ENCODE data around the gene DIABLO. TPM values are rescaled to one million over a fixed set of nuclear protein-coding genes. Genes with fewer than 3 reads are reported as not detected.

Gene DIABLO
- total RNA-seq, 1 experiment from 2014 or later: 97.6 TPM

- POLR2A ChIA-PET (ENCODE audit: unreplicated experiment): no interaction called here
Measured at GRCh38 chr12:122202017-122202416, 23.8 kb downstream of the DIABLO start.

GRCh38 chr12:122201381-122201780, 24.5 kb downstream of the DIABLO start:
- Histone ChIP-seq H3K9me3 (ENCODE audit: low read length) (no peaks in the 10 kb centered on the region), H4K20me1 (ENCODE audit: low read length) (peaks cover 5% of the 10 kb centered on the region; the same call in 1 of the 2 replicates), H3K9me2 (replicated peaks; ENCODE audit: low read length) (no peaks in the 10 kb centered on the region), H3K4me3 (ENCODE audit: low read length) (no peak overlapping the region), H3K79me2 (ENCODE audit: low read length) (no peaks in the 10 kb centered on the region), H3K4me2 (ENCODE audit: low read length) (no peak overlapping the region), H3K27me3 (ENCODE audit: low read length) (no peaks in the 10 kb centered on the region), H3K36me3 (ENCODE audit: low read depth, low read length) (no peaks in the 10 kb centered on the region), H3K9ac (ENCODE audit: low read length) (no peak overlapping the region), H2AFZ (ENCODE audit: low read length) (no peak overlapping the region), H3F3A (ENCODE audit: low read length, unreplicated experiment) (no peaks in the 10 kb centered on the region), H3K4me1 (ENCODE audit: insufficient read depth, low read length) (peaks cover 6% of the 10 kb centered on the region; the same call in 1 of the 2 replicates), H3K27ac (ENCODE audit: low read length) (no peak overlapping the region)
- ATAC-seq (no peak), DNase-seq (no peak)
- TF ChIP-seq, protein P1, sequence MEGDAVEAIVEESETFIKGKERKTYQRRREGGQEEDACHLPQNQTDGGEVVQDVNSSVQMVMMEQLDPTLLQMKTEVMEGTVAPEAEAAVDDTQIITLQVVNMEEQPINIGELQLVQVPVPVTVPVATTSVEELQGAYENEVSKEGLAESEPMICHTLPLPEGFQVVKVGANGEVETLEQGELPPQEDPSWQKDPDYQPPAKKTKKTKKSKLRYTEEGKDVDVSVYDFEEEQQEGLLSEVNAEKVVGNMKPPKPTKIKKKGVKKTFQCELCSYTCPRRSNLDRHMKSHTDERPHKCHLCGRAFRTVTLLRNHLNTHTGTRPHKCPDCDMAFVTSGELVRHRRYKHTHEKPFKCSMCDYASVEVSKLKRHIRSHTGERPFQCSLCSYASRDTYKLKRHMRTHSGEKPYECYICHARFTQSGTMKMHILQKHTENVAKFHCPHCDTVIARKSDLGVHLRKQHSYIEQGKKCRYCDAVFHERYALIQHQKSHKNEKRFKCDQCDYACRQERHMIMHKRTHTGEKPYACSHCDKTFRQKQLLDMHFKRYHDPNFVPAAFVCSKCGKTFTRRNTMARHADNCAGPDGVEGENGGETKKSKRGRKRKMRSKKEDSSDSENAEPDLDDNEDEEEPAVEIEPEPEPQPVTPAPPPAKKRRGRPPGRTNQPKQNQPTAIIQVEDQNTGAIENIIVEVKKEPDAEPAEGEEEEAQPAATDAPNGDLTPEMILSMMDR (conservative IDR thresholded peaks at IDR 0.05; ENCODE audit: low read depth, low read length): no peak
- ChIA-PET POLR2A (ENCODE audit: unreplicated experiment) (no interaction called here), CTCF (no interaction called here)
- intact Hi-C loops (cut with micrococcal nuclease): no loop called here
- BruUV-seq (replicated peaks): no TSS peak

More at GRCh38 chr12:122202017-122202416, 23.8 kb downstream of the DIABLO start:
- Histone ChIP-seq H3K9ac (ENCODE audit: low read length) (no peak overlapping the region), H3K4me3 (ENCODE audit: low read length) (no peak overlapping the region), H3K4me2 (ENCODE audit: low read length) (no peak overlapping the region), H3K27me3 (ENCODE audit: low read length) (no peaks in the 10 kb centered on the region), H3K27ac (ENCODE audit: low read length) (no peak overlapping the region), H4K20me1 (ENCODE audit: low read length) (peaks cover 7% of the 10 kb centered on the region; the same call in 1 of the 2 replicates), H3K9me2 (replicated peaks; ENCODE audit: low read length) (no peaks in the 10 kb centered on the region), H2AFZ (ENCODE audit: low read length) (no peak overlapping the region), H3K79me2 (ENCODE audit: low read length) (no peaks in the 10 kb centered on the region), H3K4me1 (ENCODE audit: insufficient read depth, low read length) (peaks cover 6% of the 10 kb centered on the region; the same call in 1 of the 2 replicates), H3K36me3 (ENCODE audit: low read depth, low read length) (peaks cover 4% of the 10 kb centered on the region; the same call in 1 of the 2 replicates), H3F3A (ENCODE audit: low read length, unreplicated experiment) (no peaks in the 10 kb centered on the region), H3K9me3 (ENCODE audit: low read length) (no peaks in the 10 kb centered on the region)
- no peak for ATAC-seq
- BruUV-seq (replicated peaks): no TSS peak
- no peak for DNase-seq
- intact Hi-C loops (cut with micrococcal nuclease): no loop called here
- CTCF ChIA-PET: no interaction called here
- TF ChIP-seq, protein P1 (conservative IDR thresholded peaks at IDR 0.05; ENCODE audit: low read depth, low read length): no peak
- TF ChIP-seq EZH2phosphoT487 (IDR thresholded peaks at IDR 0.05; ENCODE audit: borderline replicate concordance, low read length) (no peak), EZH2 (IDR thresholded peaks at IDR 0.05; ENCODE audit: low read length, unreplicated experiment) (no peak)

- no TSS peak for BruUV-seq (replicated peaks)
- Histone ChIP-seq H3K4me2 (ENCODE audit: low read length) (no peak overlapping the region), H4K20me1 (ENCODE audit: low read length) (peaks cover 5% of the 10 kb centered on the region; the same call in 1 of the 2 replicates), H3K27me3 (ENCODE audit: low read length) (no peaks in the 10 kb centered on the region), H3F3A (ENCODE audit: low read length, unreplicated experiment) (no peaks in the 10 kb centered on the region), H3K79me2 (ENCODE audit: low read length) (no peaks in the 10 kb centered on the region), H3K9ac (ENCODE audit: low read length) (no peak overlapping the region), H3K27ac (ENCODE audit: low read length) (no peak overlapping the region), H3K4me1 (ENCODE audit: insufficient read depth, low read length) (peaks cover 6% of the 10 kb centered on the region; the same call in 1 of the 2 replicates), H3K36me3 (ENCODE audit: low read depth, low read length) (no peaks in the 10 kb centered on the region), H3K9me2 (replicated peaks; ENCODE audit: low read length) (no peaks in the 10 kb centered on the region), H2AFZ (ENCODE audit: low read length) (no peak overlapping the region), H3K4me3 (ENCODE audit: low read length) (no peak overlapping the region), H3K9me3 (ENCODE audit: low read length) (no peaks in the 10 kb centered on the region)
- TF ChIP-seq EZH2phosphoT487 (IDR thresholded peaks at IDR 0.05; ENCODE audit: borderline replicate concordance, low read length): no peak
- TF ChIP-seq, protein P1 (conservative IDR thresholded peaks at IDR 0.05; ENCODE audit: low read depth, low read length): 0 out of 2 replicates have a peak, but pooled peaks have one; percentile 23
- TF ChIP-seq EZH2 (IDR thresholded peaks at IDR 0.05; ENCODE audit: low read length, unreplicated experiment): no peak
- ChIA-PET POLR2A (ENCODE audit: unreplicated experiment) (no interaction called here), CTCF (no interaction called here)
- intact Hi-C loops (cut with micrococcal nuclease): no loop called here
- DNase-seq (no peak), ATAC-seq (no peak)
Measured at GRCh38 chr12:122200541-122201175, 25.2 kb downstream of the DIABLO start.

Data from PC-3 (cell line).